ENCODE results near the gene DGKD. TPM values are rescaled to one million over a fixed set of nuclear protein-coding genes. Genes with fewer than 3 reads are reported as not detected.
A peak's percentile ranks its signal among the peaks of the same experiment; 100 is the strongest.

DGKD gene
- total and polyA plus RNA-seq, 2 donors (not counting 1 experiment from before 2014, with no cell fraction given): 224 to 396 TPM

DNA sequence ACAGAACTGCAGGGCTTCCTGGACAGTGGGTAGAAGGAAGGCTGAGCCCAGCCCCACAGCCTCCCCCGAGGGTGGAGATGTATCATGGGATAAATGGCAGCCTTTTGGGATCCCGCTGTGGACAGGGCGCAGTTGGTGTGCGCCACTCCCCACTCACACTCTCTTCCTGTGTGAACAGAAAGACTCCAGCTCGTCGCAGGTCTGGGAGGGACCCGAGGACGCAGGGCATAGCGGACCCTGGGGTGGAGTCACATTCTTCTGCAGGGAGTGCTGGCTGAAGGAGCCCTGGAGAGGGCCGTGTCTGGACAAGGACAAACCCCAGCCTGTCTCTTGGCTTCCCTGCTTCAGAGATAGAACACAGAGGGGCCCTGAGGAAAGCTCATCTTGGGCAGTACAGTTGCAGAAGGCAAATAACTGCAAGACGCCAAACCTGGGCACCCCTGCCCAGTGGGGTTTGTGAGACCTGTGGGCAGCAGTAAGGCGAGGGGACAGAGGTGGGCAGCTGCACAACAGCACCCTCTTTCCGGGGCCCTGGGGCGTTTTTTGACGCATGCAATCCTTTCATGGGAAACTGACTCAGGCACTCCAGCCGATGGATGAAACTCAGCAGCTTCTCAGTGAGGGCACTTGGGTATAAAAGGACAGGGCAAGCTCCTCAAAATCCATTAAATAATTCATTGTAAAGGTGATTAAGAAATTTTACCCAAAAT is 110.4 kb downstream of the DGKD start:
- Histone ChIP-seq H4K20me1 (ENCODE audit: control insufficient read depth, insufficient read depth, low read length, poor library complexity, severe bottlenecking) (peaks cover 23% of the 10 kb centered on the region), H3K4me1 (ENCODE audit: control insufficient read depth in 2 of 2, insufficient read depth in 2 of 2, low read length in 2 of 2) (no peaks in the 10 kb centered on the region), H3K9ac (ENCODE audit: low read length) (no peak overlapping the region), H2AFZ (ENCODE audit: insufficient read depth, low read depth, low read length, poor library complexity, severe bottlenecking) (no peak overlapping the region), H3K79me2 (ENCODE audit: control insufficient read depth, insufficient read depth, low read length) (peaks cover 12% of the 10 kb centered on the region), H3K4me3 (ENCODE audit: control extremely low read depth in 1 of 5, extremely low read depth in 1 of 5, insufficient read depth in 1 of 5, low read depth in 2 of 5, low read length in 4 of 5) (no peak overlapping the region), H3K27ac (ENCODE audit: low read length in 2 of 2) (no peak overlapping the region), H3K36me3 (replicated peaks in 1 of 2; ENCODE audit: control extremely low read depth in 1 of 2, control insufficient read depth in 1 of 2, extremely low read depth in 1 of 2, insufficient read depth in 2 of 2, low read length in 1 of 2) (peaks cover 0 to 92% of the 10 kb centered on the region in 2 experiments), H3K4me2 (replicated peaks; ENCODE audit: low read depth, low read length, poor library complexity, severe bottlenecking) (no peak overlapping the region), H3K27me3 (replicated peaks in 1 of 4; ENCODE audit: control extremely low read depth in 1 of 4, control insufficient read depth in 3 of 4, insufficient read depth in 4 of 4, low read length in 3 of 4) (no peaks in the 10 kb centered on the region), H3K9me3 (ENCODE audit: control extremely low read depth in 1 of 3, control insufficient read depth in 2 of 3, insufficient read depth in 1 of 3, low read length in 2 of 3) (no peaks in the 10 kb centered on the region)
- no peak for ATAC-seq (ENCODE audit: low read depth)
- Mint-ChIP-seq H3K9me3 (ENCODE audit: insufficient read depth) (no peaks in the 10 kb centered on the region), H3K27ac (no peak overlapping the region), H3K4me1 (no peaks in the 10 kb centered on the region), H3K27me3 (no peaks in the 10 kb centered on the region), H3K4me3 (no peak overlapping the region)
- DNase-seq: no peak
- no peak for TF ChIP-seq EZH2 (IDR thresholded peaks at IDR 0.05; ENCODE audit: borderline replicate concordance, insufficient read depth, low read depth, low read length, poor library complexity, severe bottlenecking)
- TF ChIP-seq, protein P1, sequence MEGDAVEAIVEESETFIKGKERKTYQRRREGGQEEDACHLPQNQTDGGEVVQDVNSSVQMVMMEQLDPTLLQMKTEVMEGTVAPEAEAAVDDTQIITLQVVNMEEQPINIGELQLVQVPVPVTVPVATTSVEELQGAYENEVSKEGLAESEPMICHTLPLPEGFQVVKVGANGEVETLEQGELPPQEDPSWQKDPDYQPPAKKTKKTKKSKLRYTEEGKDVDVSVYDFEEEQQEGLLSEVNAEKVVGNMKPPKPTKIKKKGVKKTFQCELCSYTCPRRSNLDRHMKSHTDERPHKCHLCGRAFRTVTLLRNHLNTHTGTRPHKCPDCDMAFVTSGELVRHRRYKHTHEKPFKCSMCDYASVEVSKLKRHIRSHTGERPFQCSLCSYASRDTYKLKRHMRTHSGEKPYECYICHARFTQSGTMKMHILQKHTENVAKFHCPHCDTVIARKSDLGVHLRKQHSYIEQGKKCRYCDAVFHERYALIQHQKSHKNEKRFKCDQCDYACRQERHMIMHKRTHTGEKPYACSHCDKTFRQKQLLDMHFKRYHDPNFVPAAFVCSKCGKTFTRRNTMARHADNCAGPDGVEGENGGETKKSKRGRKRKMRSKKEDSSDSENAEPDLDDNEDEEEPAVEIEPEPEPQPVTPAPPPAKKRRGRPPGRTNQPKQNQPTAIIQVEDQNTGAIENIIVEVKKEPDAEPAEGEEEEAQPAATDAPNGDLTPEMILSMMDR (IDR thresholded peaks at IDR 0.05): no peak
- POLR2A ChIA-PET: no interaction called here
- CTCF ChIA-PET: interaction anchor here (0.6 kb wide), 1 partner anchor 108 kb away, joined by 5 read pairs; no protein-coding TSS in a partner anchor
- WGBS (ENCODE audit: insufficient coverage): 96% methylated on average over 11 of the region's 16 CpGs
- intact Hi-C loops (cut with micrococcal nuclease): no loop called here

DNA sequence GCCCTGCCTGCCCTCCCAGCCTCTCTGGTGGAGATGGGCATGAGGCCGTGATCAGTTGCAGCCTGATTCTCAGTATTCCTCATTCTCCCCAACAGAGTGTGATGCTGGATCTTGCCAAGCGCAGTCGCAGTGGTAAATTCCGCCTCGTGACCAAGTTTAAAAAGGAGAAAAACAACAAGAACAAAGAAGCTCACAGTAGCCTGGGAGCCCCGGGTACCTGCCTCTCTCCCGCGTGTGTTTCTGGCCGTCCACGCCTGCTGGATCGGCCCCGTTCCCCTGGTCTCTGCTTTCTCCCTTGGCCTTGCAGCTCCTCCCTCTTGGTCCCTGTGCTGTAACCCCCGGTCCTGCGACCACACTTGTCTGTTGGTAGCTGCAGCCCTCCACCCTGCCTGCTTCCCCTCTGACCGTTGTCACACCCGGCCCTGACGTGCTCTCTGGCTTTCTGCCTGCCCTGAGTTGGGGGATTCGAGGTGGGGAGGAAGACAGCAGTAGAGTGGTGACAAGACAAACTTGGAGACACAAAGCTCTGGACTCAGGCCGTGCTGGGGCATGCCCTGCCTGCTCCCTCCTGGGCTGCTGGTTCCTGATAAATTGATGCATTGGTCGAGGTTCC is 112.8 kb downstream of the DGKD start:
- Histone ChIP-seq H3K4me2 (replicated peaks; ENCODE audit: low read depth, low read length, poor library complexity, severe bottlenecking) (no peak overlapping the region), H3K4me3 (ENCODE audit: control extremely low read depth in 1 of 5, extremely low read depth in 1 of 5, insufficient read depth in 1 of 5, low read depth in 2 of 5, low read length in 4 of 5) (no peak overlapping the region), H4K20me1 (ENCODE audit: control insufficient read depth, insufficient read depth, low read length, poor library complexity, severe bottlenecking) (peaks cover 34% of the 10 kb centered on the region), H2AFZ (ENCODE audit: insufficient read depth, low read depth, low read length, poor library complexity, severe bottlenecking) (no peak overlapping the region), H3K79me2 (ENCODE audit: control insufficient read depth, insufficient read depth, low read length) (peaks cover 12% of the 10 kb centered on the region), H3K27ac (ENCODE audit: low read length in 2 of 2) (peak overlapping the region in 1 of 2 donors; percentile 6), H3K27me3 (replicated peaks in 1 of 4; ENCODE audit: control extremely low read depth in 1 of 4, control insufficient read depth in 3 of 4, insufficient read depth in 4 of 4, low read length in 3 of 4) (no peaks in the 10 kb centered on the region), H3K9ac (ENCODE audit: low read length) (no peak overlapping the region), H3K36me3 (replicated peaks in 1 of 2; ENCODE audit: control extremely low read depth in 1 of 2, control insufficient read depth in 1 of 2, extremely low read depth in 1 of 2, insufficient read depth in 2 of 2, low read length in 1 of 2) (peaks cover 0 to 92% of the 10 kb centered on the region in 2 experiments), H3K4me1 (ENCODE audit: control insufficient read depth in 2 of 2, insufficient read depth in 2 of 2, low read length in 2 of 2) (no peaks in the 10 kb centered on the region), H3K9me3 (ENCODE audit: control extremely low read depth in 1 of 3, control insufficient read depth in 2 of 3, insufficient read depth in 1 of 3, low read length in 2 of 3) (peaks cover 0 to 4% (median 0%) of the 10 kb centered on the region in 3 donors)
- no peaks in the 10 kb centered on the region for H3K4me1 Mint-ChIP-seq
- no peaks in the 10 kb centered on the region for H3K27me3 Mint-ChIP-seq
- peaks cover 3% of the 10 kb centered on the region for H3K9me3 Mint-ChIP-seq (ENCODE audit: insufficient read depth)
- 99% methylated on average over 20 of the region's 20 CpGs for WGBS (ENCODE audit: insufficient coverage)
- POLR2A ChIA-PET: no interaction called here
- DNase-seq: no peak
- peak overlapping the region; percentile 53 for H3K27ac Mint-ChIP-seq
- no peak overlapping the region for H3K4me3 Mint-ChIP-seq
- CTCF ChIA-PET: interaction anchor here (1.0 kb wide), 1 partner anchor 63 kb away, joined by 3 read pairs; no protein-coding TSS in a partner anchor
- TF ChIP-seq, protein P1 (IDR thresholded peaks at IDR 0.05): no peak
- TF ChIP-seq EZH2 (IDR thresholded peaks at IDR 0.05; ENCODE audit: borderline replicate concordance, insufficient read depth, low read depth, low read length, poor library complexity, severe bottlenecking): no peak
- ATAC-seq (ENCODE audit: low read depth): no peak
- intact Hi-C loops (cut with micrococcal nuclease): no loop called here
